GM19463 (cell line): Measurements from ENCODE around the gene CTPS2.

Source experiments
- ATAC-seq: cut with Tn5 transposase; IDR thresholded peaks from one replicate; pipeline ENCODE4 v1.9.1; 2021; ENCODE audit warnings: mild to moderate bottlenecking, moderate library complexity; ENCODE audit not compliant: unreplicated experiment

The CTPS2 gene

DNA sequence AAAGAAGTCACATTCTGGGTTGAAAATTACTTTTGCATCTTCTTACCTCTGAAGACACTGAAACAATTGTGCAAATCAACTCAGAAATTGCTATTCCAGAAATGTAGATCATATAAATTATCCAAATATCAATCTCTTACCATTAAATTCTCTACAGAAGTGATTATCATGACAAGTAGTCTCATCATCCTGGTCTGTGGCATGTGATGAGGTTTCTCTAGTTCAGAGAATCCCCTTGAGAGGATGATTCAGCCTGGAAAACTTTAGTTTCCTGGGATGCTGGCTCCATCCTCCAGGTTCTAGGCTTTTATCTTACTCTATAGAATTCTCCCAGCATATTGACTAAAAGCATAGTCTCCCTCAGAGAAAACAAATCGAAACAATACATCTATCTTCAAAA is 138.7 kb downstream of the CTPS2 start:
- ATAC-seq, result no peak

DNA sequence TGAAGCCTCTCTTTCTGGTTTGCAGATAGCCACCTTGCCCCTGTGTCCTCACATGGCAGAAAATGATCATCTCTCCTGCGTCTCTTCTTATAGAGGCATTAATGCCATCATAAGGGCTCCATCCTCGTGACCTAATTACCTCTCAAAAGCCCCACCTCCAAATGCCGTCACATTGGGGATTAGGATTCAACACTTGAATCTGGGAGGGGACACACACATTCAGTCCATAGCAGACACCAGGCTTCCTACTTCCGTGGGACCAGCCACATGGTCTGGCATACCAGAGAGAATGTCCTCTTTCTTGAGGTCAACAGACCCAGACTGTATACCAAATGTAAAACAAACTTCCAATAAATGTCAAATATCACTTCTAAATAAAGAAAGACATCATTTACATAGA is 144.8 kb downstream of the CTPS2 start:
- no peak for ATAC-seq

DNA sequence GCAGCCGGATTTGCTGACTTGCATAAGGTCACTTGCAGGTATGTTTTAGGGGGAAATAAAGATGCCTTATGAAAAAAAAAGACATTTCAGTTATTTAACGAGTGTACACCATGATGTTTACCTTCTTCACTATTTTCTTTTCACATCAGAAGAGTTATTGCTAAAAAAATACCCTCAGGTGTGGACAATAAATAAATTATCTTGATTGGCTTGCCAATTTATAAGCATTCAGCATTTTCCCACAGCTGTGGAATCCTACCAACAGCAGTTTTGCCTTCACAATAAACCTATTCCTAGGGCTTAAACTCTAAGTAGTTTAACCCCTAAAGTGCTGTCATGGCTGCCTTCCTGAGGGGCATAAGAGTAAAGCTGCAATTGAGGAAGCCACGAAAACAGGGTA is 145.9 kb downstream of the CTPS2 start:
- no peak for ATAC-seq

DNA sequence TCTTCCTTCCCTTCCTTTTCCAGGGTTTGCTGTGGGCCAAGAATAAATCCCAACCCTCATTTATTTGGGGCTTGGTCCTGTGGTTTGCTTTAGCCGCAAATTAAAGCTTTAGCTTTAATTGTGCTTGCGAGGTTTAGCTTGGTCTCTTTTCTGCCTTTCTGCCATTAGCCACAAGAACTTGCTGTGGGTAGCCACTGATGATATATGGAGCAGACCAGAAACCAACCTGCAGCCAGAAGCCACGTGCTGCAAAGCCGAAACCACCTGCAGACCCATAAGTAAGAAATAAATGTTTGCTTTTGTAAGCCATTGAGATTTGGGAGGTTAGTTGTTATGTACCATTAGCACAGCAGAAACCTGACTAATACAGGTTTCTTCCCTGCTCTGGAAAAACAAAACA is 152.3 kb downstream of the CTPS2 start:
- no peak for ATAC-seq

DNA sequence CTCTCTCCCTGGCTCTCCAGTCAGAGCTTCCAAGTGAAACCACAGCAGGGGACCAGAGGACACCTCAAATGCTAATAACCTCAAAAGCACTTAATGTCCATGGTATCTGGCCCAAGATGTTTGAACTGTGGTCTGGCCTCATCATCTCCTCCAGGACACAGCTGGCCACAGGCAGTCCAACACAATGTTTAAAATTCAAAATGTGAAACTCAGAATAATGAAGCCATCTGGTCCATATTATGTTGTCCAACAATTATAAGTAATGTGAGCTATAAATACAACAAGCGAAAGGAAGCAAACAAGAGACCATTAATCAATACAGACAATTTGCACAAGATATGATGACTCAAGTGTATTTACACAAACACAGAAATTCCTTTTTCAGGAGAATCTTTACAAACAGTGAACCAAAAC is 153.3 kb downstream of the CTPS2 start:
- ATAC-seq, result no peak

DNA sequence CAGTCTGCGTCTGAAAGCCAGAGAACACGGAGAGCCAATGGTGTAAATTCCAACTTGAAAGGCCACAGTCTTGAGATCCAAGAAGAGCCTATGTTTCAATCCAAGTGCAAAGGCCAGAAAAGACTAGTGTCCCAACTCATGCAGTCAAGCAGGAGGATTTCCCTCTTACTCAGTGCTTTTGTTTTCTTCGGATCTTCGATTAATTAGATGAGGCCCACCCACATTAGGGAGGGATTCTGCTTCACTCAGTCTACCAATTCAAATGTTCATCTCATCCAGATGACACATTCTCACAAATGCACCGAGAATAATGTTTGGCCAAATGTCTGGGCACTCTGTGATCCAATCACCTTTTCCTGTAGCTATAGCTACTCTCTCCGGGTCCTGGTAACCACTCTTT is 154.0 kb downstream of the CTPS2 start:
- no peak for ATAC-seq

DNA sequence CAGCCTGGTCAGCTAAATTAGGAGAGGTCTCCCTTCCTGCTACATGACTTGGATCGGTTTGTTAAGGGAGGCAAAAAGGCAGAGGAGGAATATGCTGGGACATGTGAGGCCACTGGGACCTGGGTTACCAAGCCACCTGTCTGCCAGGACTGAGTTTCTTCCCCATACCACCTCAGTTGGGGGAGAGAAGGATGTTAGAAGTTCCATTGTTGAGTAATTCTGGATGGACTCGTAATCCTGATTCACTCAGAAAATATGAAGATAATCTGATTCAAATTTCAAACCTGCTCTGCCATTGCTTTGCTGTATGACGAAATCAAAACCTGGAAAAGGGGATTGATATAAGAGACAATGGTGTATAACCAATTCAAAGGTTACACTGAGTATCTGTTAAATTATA is 159.9 kb downstream of the CTPS2 start:
- no peak for ATAC-seq

DNA sequence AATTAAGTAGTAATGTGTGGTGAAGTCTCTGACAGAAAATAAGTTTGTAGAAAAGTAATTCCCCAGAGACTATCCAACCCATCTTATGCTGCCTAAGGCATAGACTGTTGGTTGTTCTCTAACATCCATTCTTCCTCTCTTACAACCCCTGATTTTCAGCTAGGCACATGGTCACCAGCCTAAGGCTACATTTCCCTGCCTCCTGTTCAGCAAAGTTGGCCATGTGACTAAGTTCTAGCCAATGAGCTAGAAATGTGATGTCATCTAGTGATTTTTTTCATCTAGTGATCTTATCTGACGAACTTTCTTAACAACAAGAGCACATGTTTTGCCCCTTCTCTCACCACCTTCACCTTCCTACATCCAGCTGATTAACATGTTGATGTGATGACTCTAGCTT is 164.8 kb downstream of the CTPS2 start:
- ATAC-seq, result no peak

DNA sequence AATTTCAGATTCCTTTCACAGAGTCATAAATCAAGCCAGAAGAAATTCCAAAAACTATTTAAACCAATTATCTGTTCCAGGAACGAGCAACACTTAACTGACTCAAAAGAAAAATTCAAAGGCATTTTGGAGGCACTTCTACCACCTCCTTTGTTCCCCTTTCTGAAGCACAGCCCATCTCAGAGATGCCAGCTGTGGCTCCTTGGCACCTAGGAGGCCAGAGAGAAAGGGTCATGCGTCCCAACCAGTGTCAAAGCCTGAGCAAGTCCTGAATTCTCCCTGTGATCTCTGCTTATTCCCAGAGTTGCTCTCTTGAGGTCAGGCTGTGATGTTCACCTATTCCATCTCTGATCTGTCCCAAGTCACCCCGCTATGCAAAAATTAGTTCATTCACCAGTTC is 167.5 kb downstream of the CTPS2 start:
- ATAC-seq, result no peak
